HG03439 (cell line): ENCODE results near the gene MAML3.

Experiments
- ATAC-seq: cut with Tn5 transposase; IDR thresholded peaks from one replicate; pipeline ENCODE4 v1.9.1; 2021; ENCODE audit warnings: mild to moderate bottlenecking, moderate library complexity; ENCODE audit not compliant: unreplicated experiment

The MAML3 gene

DNA sequence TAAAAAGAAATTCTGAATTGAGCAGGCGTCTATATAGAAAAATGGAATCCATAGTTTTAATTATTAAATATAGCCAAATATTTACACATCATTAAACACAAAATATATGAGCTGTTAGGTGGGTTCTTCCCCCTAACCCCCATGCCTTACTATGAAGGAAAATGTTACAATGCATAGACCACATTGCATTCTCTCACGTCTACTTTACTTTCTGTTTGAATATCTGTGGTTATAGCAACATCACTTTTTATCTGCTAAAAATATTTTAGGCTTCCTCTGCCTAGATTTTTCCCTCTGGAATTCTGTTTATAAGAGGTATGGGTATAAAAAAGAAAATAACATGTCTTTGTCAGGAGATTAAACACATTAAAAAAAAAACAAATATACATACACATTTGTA, 73.1 kb downstream of the MAML3 start:
- no peak for ATAC-seq

- no peak for ATAC-seq
Measured at GRCh38 chr4:140078366-140078765, 75.6 kb downstream of the MAML3 start.

- no peak for ATAC-seq
Measured at GRCh38 chr4:140076307-140076706, 77.7 kb downstream of the MAML3 start.

GRCh38 chr4:140071806-140072205, 82.2 kb downstream of the MAML3 start:
- no peak for ATAC-seq

GRCh38 chr4:140070973-140071372, 83.0 kb downstream of the MAML3 start:
- ATAC-seq: no peak

GRCh38 chr4:140070366-140070765, 83.6 kb downstream of the MAML3 start:
- ATAC-seq: no peak

DNA sequence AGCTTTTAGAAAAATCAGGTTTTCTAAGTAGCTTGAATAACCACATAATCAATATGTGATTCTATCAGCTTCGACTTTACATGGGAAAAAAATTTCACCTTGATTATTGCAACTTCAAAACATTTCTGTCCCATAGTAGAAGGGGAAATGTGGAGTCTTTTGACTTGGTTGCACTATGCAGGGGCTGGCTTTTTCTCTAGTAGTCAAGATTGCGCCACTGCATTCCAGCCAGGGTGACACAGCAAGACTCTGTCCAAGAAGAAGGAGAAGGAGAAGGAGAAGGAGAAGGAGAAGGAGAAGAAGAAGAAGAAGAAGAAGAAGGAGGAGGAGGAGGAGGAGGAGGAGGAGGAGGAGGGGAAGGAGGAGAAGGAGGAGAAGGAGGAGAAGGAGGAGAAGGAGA, 84.9 kb downstream of the MAML3 start:
- no peak for ATAC-seq

GRCh38 chr4:140068271-140068670, 85.7 kb downstream of the MAML3 start:
- ATAC-seq: no peak

DNA sequence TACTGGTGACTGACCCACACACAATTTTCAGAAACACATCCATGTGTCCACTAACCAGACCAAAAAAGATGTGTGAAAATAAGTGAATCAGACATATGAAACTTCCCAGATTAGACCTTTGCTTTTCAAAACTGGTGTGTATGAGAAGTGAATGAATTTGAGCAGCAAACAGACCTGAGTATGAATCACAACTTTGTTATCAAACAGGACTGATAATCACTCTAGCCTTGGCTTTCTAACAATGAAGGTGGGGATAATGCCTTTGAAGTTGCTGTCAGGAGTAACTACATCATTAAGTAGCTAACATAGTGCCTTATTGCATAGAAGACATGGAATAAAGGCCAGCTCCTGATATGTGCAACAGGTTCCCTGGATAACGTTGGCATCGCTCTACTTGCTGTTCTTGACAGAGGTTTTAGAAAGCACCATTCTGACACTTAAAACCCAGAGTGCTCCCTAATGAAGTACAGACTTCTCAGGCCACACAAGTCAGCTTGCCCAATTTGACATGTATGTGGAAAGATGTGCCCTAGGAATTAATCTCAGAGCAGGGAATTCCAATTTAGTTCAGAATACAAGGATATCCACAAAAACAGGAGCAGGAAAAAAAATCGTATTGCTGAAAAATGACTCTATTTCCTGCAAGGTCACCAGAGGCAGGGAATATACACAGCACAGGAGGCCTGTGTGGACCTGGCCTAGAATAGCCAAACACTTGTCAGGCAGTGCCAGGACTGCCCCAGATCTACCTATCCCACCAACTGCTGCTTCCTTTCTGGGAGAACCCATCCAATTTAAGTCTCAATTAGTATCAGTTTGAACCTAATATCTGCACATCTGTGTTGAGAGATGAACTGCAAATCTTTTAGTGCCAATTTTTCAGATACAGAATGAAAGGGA, 87.7 kb downstream of the MAML3 start:
- ATAC-seq: no peak

- ATAC-seq: no peak
Measured at GRCh38 chr4:140065393-140065792, 88.6 kb downstream of the MAML3 start.

DNA sequence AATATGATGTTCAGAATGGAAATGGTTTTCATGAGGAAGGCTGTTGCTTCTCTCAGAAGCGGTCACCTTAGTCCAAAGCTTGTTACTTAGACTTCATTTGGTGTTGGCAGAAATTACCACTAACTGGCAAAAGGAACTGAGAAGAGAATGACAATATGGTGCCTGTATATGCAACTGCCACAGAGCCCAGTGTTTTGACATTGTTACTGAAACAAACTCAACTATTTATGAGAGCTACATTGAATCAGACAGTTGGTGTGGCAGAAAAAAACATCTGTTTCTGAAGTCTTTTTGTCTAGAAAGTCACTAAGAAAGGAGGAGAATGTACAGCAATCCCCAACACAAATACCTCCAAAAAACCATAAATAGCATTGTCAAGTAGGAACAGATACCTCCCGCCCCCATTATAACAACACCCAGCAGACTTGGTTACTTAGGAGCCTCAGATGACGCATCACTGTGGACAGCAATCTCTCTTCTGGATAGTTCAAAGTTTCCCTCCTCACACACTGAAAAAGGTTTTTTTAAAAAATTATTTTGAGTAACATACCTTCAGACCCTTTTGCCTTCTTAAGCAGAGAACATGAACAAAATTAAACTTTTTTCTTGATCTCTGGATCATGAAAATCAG, 92.2 kb downstream of the MAML3 start:
- no peak for ATAC-seq

DNA sequence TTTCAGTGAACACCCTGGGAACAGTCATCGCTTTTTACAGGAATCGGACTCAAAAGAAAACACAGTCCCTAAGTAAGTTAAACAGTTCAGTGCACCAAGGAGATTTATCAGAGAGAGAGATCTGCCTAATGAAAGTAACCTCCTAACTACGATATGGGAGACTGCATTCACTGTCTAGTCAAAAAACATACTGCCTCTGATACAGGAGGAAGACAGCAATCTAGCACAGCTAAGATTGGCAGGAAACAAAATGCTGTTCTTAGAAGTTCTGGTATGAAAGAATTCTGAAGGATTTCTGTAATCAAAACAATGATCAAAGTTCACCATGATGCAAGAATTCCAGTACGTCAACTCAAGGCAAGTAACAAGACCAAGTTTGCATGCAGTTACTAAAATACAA, 92.8 kb downstream of the MAML3 start:
- no peak for ATAC-seq

- ATAC-seq: no peak
Measured at GRCh38 chr4:140059159-140059558, 94.8 kb downstream of the MAML3 start.

- ATAC-seq: no peak
Measured at GRCh38 chr4:140057701-140058100, 96.3 kb downstream of the MAML3 start.

- no peak for ATAC-seq
Measured at GRCh38 chr4:140056015-140056414, 98.0 kb downstream of the MAML3 start.

GRCh38 chr4:140054861-140055260, 99.1 kb downstream of the MAML3 start:
- ATAC-seq: no peak

DNA sequence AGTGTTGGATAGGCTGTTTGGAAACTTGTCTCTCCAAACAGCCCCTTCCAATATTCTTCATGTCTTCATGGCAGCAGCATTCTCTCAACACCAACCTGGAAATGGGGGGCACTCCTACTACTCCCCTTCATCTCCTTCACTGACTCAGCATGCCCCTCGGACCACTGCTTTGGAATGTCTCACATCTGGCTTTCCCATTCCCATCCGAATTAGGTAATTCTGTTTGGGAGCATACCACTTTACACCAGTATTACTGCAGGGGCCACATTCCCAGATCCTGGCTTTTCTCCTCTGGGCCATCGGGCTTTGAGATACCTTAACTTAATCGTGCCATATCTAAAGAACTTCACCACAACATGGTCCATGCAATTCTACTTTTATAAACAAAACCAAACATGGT, 100.8 kb downstream of the MAML3 start:
- no peak for ATAC-seq

GRCh38 chr4:140052050-140052449, 101.9 kb downstream of the MAML3 start:
- ATAC-seq: no peak

DNA sequence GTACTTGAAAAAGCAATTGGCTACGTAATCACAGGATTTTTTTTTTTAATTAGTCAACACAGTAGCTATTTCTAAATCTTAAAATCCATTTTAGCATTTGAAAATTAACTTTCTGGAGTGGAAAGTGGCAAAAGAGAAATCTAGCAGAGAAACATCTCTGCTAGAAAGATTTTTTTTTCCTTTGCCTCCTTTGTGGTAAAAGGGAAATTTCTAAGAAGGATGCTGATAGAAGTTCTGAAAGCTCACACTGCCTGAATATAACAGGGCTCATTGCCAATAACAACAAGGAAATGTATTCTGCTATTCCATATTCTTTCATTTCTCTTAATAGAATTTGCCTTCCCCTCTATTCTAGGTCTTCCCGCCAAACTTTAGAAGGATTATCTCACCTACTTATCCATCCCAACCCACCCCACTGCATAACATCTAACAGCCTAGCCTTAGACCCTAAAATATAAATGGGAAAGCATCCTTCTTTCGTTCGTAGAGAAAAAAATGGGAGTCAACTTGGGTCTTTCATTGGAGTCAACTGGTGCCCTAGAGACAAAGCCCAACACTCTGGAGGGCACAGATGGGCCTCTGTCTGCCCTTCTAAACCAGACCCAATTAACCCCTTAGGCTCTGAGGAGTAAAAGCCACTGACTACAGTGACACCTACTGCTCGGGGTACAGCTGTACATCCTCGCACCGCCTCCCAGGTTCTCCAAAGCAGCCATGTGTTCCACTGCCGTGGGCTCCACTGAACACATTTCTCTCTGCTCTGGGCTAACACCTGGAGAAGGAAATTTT, 103.9 kb downstream of the MAML3 start:
- ATAC-seq: no peak

DNA sequence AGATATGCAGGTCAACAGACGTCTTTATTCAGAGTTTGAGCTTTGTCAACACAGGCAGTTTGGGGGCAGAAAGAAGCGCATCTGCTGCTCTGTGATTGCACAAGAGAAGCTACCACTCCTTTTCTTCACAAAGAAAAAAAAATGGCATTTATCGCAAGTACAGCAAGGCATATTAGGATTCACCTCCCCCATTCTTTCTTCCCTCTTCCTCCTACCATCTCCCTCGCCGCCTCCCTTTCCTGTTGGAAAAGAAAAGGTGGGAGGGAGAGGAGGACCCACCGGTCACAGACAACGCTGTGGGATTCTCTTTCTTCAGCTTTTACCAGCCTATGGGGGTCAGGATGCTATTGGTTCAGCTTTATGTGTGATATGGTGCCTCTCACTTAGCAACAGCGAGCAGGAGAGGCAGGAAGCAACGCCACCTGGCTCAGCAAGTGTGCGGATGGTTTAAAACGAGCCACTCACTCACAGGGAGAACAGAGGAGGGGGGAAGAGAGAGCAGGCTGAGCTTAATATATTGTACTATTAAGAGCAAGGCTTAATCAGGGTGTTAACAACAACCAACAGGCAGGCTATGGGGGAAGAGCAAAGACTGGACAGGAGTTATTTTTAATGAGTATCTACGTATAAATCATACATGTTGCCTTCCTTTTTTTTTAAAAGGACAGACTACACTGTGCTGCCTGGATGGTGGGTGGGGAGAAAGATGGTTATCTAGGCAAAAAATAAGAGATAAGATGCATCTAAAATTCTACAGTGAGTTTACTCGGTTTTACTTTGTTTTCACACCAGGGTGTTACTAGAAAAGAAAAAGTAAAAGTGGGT, 104.7 kb downstream of the MAML3 start:
- ATAC-seq: no peak
